HG02798 (cell line): ENCODE measurements around the gene CALM3.

ENCODE experiments used
- ATAC-seq: cut with Tn5 transposase; IDR thresholded peaks from one replicate; pipeline ENCODE4 v1.9.1; 2021; ENCODE audit warnings: mild to moderate bottlenecking; ENCODE audit not compliant: unreplicated experiment, poor library complexity

Gene CALM3

GRCh38 chr19:46598372-46598917, 2.7 kb upstream of the CALM3 start:
- no peak for ATAC-seq

GRCh38 chr19:46599716-46600373, 1.3 kb upstream of the CALM3 start:
- no peak for ATAC-seq

DNA sequence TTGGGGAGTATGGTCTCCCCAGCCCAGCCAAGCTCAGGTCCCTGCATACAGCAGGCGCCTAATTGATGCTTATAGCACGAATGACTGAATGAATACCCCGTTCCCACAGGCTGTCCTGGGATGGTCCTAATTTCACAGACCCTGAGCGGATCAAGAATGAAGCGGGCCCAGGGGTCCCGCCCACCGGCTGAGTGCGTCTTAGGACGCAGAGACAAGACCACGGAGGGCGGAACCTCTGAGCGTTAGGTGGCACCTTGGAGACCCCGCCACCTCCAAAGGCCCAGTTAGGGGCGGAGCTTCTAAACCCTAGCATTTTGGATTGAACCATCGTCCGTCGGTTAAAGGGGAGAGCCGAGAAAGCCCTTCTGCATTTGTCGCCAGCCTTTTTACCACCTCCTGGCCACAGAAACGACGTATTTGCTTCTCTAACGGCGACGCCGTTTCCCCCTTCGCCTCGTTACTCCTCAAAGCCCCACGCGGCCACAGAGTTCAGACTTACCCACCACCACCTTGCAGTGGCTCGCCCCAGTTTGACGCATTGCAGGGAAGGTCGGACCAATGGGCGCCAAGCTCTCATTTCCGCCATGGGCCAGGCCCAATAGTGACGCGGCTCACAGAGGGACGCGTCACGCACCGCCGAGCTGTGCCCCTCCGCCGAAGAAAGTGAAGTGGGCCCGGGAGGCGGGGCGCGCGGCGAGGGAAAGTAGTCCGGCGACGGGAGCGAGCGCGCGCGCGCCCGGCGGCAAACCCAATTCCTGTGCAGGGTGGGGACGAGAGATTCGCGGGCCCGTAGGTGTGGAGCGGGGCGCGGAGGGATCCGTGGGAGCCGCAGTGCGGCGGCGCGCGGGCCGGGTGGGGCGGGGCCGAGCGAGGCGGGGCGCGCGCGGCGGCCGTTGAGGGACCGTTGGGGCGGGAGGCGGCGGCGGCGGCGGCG, 479 bp upstream of the CALM3 start:
- ATAC-seq, result peak; percentile 84

- no peak for ATAC-seq
Measured at GRCh38 chr19:46602392-46603194, 1.5 kb downstream of the CALM3 start.

DNA sequence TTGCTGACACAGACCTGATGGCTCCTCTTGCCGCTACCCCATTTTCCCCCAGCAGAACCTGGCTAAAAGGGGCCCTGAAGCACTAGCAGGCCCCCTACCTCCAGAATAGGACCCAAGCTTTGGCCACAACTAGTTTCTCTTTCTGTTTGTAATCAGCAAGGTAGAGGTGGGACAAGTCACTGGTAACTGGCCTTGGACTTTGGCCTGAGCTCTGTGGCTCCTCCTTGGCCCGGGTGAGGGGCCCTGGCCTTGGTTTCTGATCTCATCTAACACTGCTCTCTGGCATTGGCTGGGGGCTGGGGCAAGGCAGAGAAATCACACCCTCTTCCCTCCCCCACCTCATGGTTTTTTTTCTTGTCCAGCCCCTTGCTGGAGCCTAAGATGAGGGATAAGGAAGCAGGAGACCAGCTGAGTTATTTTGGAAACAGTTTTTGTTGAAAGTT, 2.1 kb downstream of the CALM3 start:
- no peak for ATAC-seq

DNA sequence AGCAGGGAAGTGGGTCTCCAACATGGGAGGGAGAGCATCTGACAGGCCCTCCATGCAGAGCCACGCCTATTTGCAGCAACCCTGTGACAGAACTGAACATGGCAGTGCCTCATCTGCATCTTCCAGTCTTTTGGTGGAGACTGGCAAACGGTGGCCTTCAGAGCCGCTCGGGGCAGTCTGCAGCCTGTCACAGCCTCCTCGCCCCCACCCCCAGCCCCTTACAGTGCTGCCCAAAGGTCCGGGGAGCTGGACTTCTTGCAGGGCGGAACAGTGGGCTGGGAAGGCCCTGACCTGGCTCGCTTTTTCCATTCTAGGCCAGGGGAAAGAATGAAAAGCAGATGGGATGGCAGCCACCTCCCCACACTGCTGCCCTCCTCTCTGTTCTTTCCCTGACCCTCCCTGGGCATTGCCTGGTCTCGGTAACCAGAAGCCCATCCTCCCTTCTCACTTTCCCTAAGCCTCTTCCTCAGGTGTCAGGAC, 2.7 kb downstream of the CALM3 start:
- no peak for ATAC-seq

GRCh38 chr19:46604781-46605355, 3.7 kb downstream of the CALM3 start:
- no peak for ATAC-seq

DNA sequence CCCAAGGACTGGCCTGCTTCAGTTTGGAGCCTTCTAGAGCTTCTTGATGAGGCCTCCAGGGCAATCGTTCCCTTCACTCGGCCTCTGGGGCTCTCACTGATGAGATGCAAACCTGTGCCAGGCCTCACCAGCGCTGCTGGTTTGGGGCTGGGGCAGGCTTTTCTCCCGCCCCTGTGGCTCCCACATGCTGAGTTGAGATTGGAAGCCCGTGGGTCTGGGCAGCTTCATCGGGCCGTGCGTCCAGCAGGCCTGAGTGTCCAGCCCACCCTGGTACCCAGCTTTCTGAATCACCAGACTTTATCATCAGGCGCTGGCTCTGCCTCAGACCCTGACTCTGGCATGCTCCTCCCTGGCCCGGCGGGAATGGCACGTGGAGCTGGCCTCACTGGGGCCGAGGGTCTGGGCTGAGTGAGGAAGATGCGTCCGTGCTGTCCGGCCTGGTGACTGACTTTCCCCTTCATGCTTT, 4.3 kb downstream of the CALM3 start:
- no peak for ATAC-seq

DNA sequence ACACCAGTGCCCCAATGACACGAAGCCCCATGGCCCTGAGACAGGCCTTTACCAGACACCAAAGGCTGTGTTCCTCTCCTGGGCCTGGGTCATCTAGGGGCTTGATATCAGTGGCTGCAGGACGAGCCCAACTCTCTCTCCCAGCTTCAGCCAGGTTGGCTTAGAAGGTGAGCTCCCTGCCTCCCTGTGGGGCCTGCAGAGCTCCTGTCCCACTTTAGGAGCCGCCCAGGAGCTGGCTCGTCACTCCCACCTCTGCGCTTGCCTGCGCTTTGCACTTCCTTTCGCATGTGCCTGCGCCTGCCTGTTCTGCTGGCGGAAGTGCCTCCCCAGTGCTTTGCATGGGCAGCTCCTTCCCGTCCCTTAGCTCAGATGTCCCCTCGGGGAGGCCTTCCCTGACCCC, 4.9 kb downstream of the CALM3 start:
- ATAC-seq, result no peak

DNA sequence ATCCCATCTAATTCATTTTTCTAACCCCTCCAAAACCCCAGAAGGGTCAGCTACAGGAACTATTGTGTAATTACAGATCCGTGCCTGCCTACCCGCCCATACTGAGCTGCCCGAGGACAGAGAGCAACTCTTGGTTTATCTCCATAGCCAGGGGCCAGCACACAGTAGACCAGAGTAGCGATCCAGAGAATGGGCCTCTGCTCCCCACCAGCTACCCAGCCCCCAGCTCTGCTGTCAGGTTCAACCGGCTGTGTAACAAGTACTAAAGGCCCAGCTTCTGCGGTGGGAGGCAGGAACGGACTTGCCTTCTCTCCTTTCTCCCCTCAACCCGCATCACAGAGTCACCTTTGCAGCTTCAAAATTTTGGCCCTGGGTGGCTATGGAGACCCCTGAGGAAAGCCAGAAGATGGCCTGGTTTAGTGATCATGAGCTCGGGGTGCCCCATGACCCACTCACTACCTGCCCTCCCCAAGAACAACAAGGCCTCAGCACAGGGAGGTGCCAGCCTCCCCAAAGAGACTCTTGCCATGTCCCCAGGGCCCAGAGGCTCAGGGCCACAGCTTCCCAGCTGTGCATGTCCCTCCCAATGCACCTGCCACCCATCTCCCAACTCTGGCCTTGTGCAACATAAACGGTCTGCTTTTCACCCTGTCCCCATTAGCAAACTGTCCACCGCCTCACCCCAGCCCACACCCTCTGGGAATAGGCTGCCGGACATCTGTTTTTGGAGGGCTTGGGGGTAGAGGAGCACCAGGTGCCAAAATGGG, 5.7 kb downstream of the CALM3 start:
- no peak for ATAC-seq

GRCh38 chr19:46607448-46607841, 6.3 kb downstream of the CALM3 start:
- ATAC-seq, result no peak

DNA sequence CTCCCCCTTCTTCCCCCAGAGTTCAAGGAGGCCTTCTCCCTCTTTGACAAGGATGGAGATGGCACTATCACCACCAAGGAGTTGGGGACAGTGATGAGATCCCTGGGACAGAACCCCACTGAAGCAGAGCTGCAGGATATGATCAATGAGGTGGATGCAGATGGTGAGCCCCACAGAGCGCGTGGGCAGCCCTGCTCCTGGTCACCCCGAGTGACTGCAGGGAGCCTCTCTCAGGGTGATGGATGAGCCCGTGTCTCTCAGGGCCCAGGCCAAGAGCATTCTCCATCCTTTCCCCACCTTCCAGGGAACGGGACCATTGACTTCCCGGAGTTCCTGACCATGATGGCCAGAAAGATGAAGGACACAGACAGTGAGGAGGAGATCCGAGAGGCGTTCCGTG, 7.0 kb downstream of the CALM3 start:
- no peak for ATAC-seq

GRCh38 chr19:46608581-46609345, 7.6 kb downstream of the CALM3 start:
- no peak for ATAC-seq

GRCh38 chr19:46609511-46610412, 8.6 kb downstream of the CALM3 start:
- no peak for ATAC-seq

GRCh38 chr19:46610413-46610775, 9.3 kb downstream of the CALM3 start:
- ATAC-seq, result no peak

GRCh38 chr19:46610851-46611770, 10.0 kb downstream of the CALM3 start:
- no peak for ATAC-seq

DNA sequence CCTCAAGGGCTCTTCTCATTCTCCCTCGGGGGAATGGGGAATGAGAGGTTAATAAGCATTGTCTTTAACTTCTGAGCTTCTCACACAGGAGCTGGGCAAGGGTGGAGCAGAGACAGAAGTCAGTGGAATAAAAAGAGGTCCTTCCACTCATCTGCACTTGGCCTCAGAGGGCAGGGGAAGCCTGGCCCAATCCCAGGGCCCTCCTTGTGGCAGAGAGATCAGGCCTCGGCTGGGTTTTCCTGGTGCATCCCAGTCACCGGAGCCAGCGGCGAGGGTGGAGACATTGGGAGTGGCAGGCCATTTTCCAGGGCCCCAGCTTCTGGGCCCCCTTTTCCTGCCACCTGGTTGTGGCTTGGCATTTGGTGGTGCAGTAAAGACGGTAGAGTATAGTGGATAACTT, 10.6 kb downstream of the CALM3 start:
- ATAC-seq, result no peak
